HL-60 (cell line): ENCODE results near the gene AGA.

ENCODE experiments used
- DNase-seq, 2 experiments: peaks; one replicate each; pipeline ENCODE4 v3.0.0-alpha.2; 2010 to 2020; ENCODE audit warnings: low read depth in 1 of 2, low spot score in 1 of 2
- H3K27ac ChIP-seq: fragments of 250-450 bp; sonication (Bioruptor Pico); replicated peaks from 2 replicates; pipeline ENCODE4 v1.5.1; 2020; ENCODE audit warnings: mild to moderate bottlenecking, moderate library complexity
- H3K27me3 ChIP-seq: fragments of 250-450 bp; sonication (Bioruptor Pico); 2 replicates; pipeline ENCODE4 v1.5.1; 2021; ENCODE audit warnings: mild to moderate bottlenecking, moderate library complexity; ENCODE audit not compliant: insufficient read depth, poor library complexity, severe bottlenecking
- H3K4me3 ChIP-seq: replicated peaks from 2 replicates; pipeline ENCODE4 v1.5.1; 2011; ENCODE audit warnings: mild to moderate bottlenecking, control low read depth, low read length; ENCODE audit not compliant: insufficient read depth
- GABPA ChIP-seq: IDR thresholded peaks from 2 replicates; pipeline ENCODE4 v1.6.1; 2012; ENCODE audit warnings: low read depth
- POLR2AphosphoS5 ChIP-seq: IDR thresholded peaks from 2 replicates; pipeline ENCODE4 v1.6.1; 2012; ENCODE audit warnings: low read depth
- SPI1 ChIP-seq: IDR thresholded peaks from 2 replicates; pipeline ENCODE4 v1.6.1; 2012; ENCODE audit warnings: low read depth, mild to moderate bottlenecking, borderline replicate concordance
- TF ChIP-seq, protein P1 (sequence below): IDR thresholded peaks from one replicate; pipeline ENCODE4 v1.5.1; 2011; ENCODE audit warnings: low read length, control low read depth, inconsistent platforms; ENCODE audit not compliant: insufficient read depth
- TF ChIP-seq, protein P2 (sequence below): IDR thresholded peaks from 2 replicates; pipeline ENCODE4 v1.6.1; 2012; ENCODE audit warnings: low read depth; ENCODE audit not compliant: insufficient replicate concordance

The AGA gene

DNA sequence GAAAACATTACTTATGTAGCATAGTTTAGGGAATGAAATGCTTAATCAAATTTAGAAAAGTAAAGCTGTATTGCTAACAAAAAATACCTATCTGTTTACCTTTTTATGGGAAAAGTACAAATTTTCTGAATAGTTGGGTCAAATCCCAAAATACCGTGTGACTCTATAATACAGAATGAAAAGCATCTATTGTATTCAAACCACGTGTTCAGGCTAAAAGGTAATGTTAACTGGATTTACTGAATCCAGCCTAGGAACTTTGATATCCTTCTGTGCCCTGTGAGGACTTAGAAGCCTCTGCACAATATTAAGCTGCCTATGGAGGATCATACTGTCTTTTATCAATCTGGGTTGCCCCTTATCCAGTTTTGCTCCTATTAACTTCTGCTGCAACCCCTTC is 36.3 kb upstream of the AGA start:
- H3K4me3 ChIP-seq, result no peak overlapping the region
- TF ChIP-seq, protein P1, sequence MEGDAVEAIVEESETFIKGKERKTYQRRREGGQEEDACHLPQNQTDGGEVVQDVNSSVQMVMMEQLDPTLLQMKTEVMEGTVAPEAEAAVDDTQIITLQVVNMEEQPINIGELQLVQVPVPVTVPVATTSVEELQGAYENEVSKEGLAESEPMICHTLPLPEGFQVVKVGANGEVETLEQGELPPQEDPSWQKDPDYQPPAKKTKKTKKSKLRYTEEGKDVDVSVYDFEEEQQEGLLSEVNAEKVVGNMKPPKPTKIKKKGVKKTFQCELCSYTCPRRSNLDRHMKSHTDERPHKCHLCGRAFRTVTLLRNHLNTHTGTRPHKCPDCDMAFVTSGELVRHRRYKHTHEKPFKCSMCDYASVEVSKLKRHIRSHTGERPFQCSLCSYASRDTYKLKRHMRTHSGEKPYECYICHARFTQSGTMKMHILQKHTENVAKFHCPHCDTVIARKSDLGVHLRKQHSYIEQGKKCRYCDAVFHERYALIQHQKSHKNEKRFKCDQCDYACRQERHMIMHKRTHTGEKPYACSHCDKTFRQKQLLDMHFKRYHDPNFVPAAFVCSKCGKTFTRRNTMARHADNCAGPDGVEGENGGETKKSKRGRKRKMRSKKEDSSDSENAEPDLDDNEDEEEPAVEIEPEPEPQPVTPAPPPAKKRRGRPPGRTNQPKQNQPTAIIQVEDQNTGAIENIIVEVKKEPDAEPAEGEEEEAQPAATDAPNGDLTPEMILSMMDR, result no peak
- TF ChIP-seq, protein P2, sequence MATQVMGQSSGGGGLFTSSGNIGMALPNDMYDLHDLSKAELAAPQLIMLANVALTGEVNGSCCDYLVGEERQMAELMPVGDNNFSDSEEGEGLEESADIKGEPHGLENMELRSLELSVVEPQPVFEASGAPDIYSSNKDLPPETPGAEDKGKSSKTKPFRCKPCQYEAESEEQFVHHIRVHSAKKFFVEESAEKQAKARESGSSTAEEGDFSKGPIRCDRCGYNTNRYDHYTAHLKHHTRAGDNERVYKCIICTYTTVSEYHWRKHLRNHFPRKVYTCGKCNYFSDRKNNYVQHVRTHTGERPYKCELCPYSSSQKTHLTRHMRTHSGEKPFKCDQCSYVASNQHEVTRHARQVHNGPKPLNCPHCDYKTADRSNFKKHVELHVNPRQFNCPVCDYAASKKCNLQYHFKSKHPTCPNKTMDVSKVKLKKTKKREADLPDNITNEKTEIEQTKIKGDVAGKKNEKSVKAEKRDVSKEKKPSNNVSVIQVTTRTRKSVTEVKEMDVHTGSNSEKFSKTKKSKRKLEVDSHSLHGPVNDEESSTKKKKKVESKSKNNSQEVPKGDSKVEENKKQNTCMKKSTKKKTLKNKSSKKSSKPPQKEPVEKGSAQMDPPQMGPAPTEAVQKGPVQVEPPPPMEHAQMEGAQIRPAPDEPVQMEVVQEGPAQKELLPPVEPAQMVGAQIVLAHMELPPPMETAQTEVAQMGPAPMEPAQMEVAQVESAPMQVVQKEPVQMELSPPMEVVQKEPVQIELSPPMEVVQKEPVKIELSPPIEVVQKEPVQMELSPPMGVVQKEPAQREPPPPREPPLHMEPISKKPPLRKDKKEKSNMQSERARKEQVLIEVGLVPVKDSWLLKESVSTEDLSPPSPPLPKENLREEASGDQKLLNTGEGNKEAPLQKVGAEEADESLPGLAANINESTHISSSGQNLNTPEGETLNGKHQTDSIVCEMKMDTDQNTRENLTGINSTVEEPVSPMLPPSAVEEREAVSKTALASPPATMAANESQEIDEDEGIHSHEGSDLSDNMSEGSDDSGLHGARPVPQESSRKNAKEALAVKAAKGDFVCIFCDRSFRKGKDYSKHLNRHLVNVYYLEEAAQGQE, result no peak
- TF ChIP-seq SPI1 (no peak), GABPA (no peak), POLR2AphosphoS5 (no peak)

DNA sequence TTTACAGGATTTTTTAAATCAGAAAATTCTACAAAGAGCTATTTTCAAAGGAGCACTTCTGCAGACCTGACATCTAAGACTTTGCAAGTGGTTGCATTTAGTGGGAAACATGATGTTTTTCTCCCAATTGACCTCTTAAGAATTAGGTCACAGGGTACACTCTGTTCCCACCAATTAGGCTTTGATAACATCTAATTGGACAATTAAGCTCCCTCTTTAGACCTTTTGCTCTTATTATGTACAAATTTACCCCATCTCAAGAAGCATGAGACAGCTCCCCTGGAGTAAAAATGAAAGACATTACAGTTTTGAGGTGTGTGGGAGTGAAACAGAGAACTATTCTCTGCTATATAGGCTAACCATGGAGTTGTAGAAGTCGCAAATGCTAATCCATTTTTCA is 31.8 kb upstream of the AGA start:
- no peaks in the 10 kb centered on the region for H3K27me3 ChIP-seq
- TF ChIP-seq, protein P2, result no peak
- TF ChIP-seq GABPA (no peak), SPI1 (no peak), POLR2AphosphoS5 (no peak)
- TF ChIP-seq, protein P1, result no peak
- no peak overlapping the region for H3K27ac ChIP-seq
- H3K4me3 ChIP-seq, result no peak overlapping the region
- no peak for DNase-seq

More for the DNA sequence above, 36.3 kb upstream of the AGA start:
- Histone ChIP-seq H3K27me3 (no peaks in the 10 kb centered on the region), H3K27ac (no peak overlapping the region)
- DNase-seq, result no peak

DNA sequence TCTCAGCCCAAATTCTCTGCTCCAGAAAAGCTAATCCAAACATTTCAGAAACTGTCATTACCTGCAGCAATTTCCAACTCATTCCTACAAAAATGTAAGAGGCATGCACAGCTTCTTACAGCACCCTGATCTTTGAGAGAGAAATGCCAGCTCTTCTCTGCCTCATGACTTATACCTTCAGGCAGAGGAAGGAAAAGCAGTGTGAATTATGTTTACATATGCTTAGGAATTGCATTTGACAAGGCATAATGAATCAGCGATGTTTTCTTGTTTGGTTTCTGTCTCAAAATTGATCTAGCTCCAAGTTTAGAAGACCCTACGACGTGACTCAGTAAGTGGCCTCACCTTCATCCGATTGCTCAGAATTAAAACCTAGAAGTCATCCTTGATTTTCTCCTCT is 21.8 kb upstream of the AGA start:
- DNase-seq, result no peak

More for the DNA sequence above, 21.8 kb upstream of the AGA start:
- Histone ChIP-seq H3K27ac (no peak overlapping the region), H3K4me3 (no peak overlapping the region), H3K27me3 (no peaks in the 10 kb centered on the region)
- TF ChIP-seq POLR2AphosphoS5 (no peak), SPI1 (no peak), GABPA (no peak)
- TF ChIP-seq, protein P1, result no peak
- TF ChIP-seq, protein P2, result no peak
